Fibroblast of villous mesenchyme (primary cell): ENCODE data around the gene COBL. TPM values are rescaled to one million over a fixed set of nuclear protein-coding genes. Genes with fewer than 3 reads are reported as not detected.

Experiments
- DNase-seq: peaks from one replicate; pipeline ENCODE4 v3.0.0-alpha.2; 2010; ENCODE audit warnings: low read depth
- H3K4me3 ChIP-seq: 2 replicates; pipeline ENCODE4 v1.5.1; 2011; ENCODE audit warnings: low read depth, mild to moderate bottlenecking, low read length
- total RNA-seq: library from RNA; depleted of rRNA; stranded (reverse); fragments of >200 nt; gene quantifications from 2 replicates; pipeline ENCODE4 v1.2.3, GENCODE V29; 2012
- TF ChIP-seq, protein P1 (sequence below): IDR thresholded peaks from 2 replicates; pipeline ENCODE4 v1.5.1; 2012; ENCODE audit warnings: low read depth, mild to moderate bottlenecking, low read length; ENCODE audit not compliant: insufficient read depth

COBL gene
- total RNA-seq, 1 donor = not detected

DNA sequence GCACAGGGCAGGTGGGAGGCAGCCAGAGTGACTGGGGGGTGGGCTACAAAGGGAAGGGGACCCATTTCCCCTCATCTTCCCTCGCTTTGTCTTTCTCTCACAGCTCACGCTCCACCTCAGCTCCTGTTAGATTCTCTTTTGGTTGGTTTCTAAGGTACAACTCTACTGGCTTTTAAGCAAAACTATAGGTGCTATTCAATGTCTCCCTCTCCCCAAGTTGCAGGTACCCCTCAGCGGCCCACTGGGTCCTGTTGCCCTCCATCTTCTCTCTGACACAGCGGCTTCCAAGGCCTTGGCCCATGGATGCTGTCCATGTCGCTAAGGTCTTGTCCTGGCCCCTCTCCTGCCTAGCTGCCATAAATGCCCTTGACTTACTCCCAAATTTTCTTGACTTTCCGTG, 168.4 kb downstream of the COBL start:
- DNase-seq = no peak
- TF ChIP-seq, protein P1, sequence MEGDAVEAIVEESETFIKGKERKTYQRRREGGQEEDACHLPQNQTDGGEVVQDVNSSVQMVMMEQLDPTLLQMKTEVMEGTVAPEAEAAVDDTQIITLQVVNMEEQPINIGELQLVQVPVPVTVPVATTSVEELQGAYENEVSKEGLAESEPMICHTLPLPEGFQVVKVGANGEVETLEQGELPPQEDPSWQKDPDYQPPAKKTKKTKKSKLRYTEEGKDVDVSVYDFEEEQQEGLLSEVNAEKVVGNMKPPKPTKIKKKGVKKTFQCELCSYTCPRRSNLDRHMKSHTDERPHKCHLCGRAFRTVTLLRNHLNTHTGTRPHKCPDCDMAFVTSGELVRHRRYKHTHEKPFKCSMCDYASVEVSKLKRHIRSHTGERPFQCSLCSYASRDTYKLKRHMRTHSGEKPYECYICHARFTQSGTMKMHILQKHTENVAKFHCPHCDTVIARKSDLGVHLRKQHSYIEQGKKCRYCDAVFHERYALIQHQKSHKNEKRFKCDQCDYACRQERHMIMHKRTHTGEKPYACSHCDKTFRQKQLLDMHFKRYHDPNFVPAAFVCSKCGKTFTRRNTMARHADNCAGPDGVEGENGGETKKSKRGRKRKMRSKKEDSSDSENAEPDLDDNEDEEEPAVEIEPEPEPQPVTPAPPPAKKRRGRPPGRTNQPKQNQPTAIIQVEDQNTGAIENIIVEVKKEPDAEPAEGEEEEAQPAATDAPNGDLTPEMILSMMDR = no peak
- H3K4me3 ChIP-seq = no peak overlapping the region

DNA sequence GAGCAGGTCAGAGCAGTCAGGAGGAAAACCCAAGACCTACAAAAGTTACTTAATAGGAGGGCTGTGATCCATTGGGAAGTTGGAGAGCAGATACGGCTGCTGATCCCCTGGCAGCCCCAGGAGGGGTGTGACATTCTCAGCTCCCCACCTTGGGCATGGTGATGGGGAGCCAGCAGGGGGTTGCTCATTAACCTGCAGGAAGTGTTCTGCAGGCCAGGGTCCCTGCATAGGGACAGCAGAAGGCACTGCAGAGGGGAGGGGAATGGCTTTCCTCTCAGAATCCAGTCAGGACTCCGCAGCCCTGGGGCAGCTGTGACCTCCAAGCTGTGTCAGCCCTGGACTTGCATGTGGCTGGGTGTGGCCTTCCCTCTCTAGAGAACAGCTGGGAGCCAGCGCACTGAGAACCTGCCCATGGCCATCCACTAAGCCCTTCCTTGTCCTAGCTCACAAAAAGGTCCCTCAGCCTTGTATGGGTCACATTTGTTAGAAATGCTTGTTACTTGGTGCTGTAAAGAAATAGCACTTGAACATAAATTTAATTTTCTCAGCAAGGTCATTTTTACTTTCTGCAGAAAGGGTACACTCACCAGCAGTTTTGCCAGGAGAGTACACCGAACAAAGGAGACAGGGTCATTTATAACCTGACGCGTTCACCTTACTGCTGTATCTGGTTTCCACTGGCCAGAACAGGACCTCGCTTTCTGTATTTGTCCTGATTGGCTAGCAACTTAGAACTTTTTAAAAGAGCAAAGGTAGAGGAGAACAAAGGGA, 169.6 kb downstream of the COBL start:
- TF ChIP-seq, protein P1 = no peak

GRCh38 chr7:51144178-51144577, 172.4 kb downstream of the COBL start:
- no peak overlapping the region for H3K4me3 ChIP-seq
- DNase-seq = no peak
- TF ChIP-seq, protein P1 = no peak

More for the DNA sequence above, 169.6 kb downstream of the COBL start:
- H3K4me3 ChIP-seq = no peak overlapping the region
- DNase-seq = no peak

GRCh38 chr7:51142741-51143385, 173.7 kb downstream of the COBL start:
- no peak for DNase-seq
- TF ChIP-seq, protein P1 = no peak
- H3K4me3 ChIP-seq = no peak overlapping the region

DNA sequence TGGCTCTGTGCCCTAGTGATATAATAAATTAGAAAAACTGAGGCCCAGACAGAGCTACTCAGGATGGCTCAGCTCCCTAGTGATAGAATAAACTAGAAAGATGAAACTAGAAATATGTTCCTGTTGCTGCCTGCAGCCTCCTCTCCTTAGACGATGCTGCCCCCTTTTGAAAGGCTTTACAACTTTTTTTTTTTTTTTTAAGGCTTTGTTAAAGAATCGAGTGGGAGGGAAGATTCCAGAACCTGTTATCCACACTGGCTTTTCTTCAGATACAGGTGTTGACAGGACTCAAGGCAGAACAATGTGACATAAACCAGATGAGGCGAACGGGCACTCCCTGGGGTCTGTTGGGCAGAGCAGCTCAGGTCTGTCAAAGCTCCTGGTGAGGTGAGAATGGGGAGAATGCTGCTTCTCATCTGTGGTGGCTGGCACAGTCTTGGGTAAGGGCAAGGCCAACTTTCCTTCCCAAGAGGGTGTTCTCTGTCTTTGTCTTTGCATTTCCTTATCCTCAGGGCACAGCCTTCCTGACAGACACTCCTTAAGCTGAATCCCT, 175.1 kb downstream of the COBL start:
- TF ChIP-seq, protein P1 = peak; percentile 71
- peak; percentile 53 for DNase-seq
- no peak overlapping the region for H3K4me3 ChIP-seq

DNA sequence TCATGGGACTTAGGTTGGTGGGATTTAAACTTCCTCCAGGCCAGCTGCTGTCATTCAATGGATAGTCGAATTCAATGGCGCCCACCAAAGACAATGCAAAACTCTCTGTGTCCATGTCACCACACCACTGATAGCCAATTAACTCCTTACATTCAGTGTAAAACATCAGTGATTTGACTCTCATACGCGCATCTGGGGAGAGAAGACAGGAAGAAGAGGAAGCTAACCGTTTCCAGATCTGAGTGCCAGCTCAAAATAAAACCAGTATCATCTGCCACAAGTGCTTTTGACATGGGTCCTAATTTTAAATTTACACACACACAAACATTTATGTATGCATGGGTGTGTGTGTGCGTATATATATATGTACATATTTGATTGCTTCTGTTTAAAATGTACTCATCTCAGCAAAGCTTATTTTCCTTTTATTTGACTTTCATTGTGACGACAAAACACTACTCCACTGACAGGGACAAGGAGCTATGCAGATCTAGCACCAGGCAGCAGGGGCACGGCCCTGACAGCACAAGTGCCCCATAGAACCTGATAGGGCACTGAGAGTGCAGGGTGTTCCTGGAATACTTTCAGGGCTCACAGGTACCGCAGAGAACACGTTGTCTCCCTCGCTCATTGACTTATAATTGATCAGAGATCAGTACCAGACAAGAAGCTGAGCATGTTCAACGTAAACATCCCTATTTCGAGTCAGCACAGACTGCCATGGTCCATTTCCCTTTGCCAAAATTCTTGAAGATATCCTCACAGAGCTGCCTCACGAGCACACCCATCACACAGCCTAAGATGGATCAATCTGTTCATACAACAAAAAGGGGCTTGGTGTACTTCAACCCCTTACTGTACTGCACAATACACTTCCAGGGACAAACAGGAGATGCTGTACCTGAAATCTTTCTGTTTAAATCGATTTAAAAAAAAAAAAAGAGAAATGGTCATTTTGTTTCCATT, 176.1 kb downstream of the COBL start:
- DNase-seq = no peak
- TF ChIP-seq, protein P1 = no peak
- H3K4me3 ChIP-seq = no peak overlapping the region
